KBM-7 (cell line): ENCODE data around the gene OPRL1.
"Not testable (repeated sequence)": the region's sequence is repeated elsewhere in the genome, so short reads cannot be mapped to it uniquely, and the experiment has no call there.

Experiments
- DNase-seq: peaks from one replicate; pipeline ENCODE4 v3.0.0-alpha.2; 2015
- in situ Hi-C: fragments of 300-500 bp; cut with MboI; formaldehyde crosslinking; loops from 2 replicates; pipeline ENCODE4 v1.14.3; 2020; ENCODE audit warnings: low sequenced_read_pairs, low pct_unique_long_range_greater_than_20kb, mixed read lengths

OPRL1 gene

DNA sequence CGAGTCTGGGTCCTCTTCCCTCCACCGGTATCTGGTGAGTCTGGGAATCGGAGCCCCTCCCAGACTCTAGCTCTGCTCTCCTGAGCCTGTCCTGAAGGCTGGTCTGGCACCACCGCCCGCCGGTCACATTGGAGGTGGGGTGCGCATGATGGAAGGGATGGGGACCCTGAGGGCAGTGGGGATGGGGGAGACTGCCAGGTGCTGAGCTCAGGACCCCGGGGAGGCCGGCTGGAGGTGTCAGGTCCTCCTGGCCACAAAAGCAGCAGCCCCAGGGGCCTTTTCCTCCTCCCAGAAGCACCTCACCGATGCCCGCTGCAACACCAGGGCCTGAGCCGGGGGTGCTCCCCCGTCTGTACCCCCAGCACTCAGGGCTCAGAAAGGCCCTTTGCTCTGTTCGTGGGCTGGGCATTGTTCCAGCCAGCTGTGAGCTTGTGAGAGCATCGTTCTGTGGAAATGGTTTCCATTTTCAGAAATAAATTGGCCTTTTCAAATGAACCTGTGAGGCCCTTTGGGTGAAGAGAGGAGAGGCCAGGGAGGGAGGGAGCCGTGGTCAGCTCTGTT is 30.0 kb downstream of the OPRL1 start:
- DNase-seq, result no peak

DNA sequence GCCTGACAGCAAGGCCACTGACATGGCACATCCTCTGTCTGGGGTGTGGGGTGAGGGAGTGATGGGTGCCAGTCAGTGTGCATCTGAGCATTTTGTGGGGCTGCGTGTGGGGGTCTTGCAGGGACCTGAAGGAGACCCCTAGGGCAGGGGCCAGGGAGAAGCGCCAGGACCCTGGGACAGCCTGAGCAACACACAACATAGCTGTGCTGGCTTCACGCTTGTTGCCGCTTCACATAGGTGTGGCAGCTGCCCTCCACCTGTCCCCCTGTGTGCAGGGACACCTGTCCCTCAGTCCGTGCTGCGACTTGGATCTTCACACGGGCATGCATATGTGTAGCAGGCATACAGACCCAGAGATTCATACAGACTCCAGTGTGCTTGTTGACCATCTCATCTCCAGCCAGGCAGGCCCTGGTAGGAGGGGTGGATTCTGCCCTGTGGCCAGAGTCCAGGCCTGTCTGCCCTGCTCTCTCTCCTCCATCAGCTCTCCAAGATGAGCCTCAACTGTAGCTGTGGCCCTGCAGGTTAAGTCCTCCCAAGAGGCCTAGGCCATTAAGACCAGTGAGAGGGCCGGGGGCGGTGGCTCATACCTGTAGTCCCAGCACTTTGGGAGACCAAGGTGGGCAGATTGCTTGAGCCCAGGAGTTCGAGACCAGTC is 30.7 kb downstream of the OPRL1 start:
- in situ Hi-C loops, result no loop called here
- no peak for DNase-seq

More for the DNA sequence above, 30.0 kb downstream of the OPRL1 start:
- in situ Hi-C loops, result no loop called here

DNA sequence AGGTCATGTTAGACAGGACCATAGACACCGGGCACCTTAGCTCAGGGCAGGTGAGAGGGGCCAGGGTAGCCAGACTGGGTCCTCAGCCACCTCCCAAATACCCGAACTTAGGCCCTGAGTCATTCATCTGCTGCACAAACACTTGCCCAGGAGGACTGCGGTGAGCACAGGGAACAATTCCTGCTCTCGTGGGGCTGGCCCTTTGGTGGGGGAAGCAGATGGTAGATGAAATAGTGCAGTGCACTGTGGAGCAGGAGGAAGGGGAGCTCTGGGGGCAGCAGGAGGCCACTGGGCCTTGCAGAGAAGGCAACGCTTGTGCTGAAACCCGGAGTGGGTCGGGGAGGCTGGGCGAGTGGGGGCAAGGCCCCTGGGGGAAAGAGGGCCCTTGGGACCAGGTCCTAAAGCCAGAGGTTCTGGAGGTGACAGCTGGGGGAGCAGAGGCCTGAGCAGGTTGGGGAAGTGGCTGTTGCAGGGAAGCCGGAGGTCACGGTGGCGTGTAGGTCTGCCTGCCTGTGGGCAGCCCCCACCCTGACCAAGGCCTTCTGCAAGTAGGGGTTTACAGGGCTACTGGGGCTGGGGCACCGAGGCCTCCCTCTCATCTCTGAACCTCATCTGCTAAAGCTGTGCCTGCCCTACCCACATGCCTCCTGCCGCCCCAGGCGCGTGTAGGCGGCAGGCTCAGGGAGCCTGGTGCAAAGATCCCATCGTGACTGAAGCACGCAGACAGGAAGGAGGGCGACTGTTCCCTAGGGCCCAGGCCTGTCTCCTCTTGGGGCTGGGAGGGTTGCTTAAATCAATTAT is 32.2 kb downstream of the OPRL1 start:
- DNase-seq, result peak; percentile 37
- in situ Hi-C loops, result no loop called here

DNA sequence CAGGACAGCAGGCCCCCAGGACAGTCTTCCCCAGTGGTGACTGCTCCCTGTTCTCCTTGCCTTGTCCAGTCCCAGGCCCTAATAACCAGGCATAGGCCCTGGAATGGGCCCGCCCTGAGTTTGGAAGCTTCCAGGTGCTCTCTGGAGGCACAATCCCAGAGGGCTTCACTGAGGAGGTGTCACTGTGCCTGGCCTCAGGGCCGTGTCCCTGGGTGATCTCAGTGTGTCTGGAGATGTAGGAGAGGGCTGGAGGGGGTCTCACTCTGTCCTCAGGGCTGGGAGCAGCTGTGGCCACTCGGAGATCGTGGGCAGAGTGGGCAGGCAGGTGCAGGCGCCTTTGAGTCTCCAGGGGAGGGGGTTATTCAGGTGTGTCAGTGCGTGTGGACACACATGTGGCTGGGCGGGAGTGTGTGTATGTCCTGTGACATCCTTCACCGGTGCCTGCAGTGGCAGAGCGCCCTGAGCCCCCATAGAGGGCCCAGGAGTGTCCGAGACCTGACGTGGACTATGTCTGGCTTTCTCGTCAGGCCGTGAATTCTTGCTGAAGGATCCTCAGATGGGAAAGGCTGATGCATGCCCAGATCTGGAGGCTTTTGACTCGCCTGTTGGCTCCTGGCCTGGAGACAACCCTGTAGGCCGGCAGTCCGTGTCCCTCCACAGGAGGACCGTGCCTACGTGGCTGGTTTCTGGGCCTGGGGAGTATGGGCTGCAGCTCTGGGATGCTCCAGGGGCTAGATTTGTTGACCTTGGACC is 33.0 kb downstream of the OPRL1 start:
- DNase-seq, result no peak
- in situ Hi-C loops, result no loop called here

DNA sequence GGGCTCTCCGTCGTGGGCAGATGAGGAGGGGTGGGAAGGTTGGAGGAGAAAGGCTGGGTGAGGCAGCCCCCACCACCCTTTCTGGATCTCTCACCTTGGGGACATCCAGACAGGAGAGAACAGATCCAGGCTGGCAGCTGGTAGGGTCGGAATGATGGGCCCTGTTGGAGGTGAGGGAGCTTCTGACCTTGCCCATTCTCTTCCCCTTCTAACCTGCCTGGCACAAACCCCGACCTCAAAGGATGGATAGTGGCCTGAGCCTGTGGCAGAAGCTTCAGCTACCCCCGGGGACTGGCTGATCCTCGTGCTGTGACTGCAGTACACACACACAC is 33.5 kb downstream of the OPRL1 start:
- DNase-seq, result no peak
- in situ Hi-C loops, result no loop called here

DNA sequence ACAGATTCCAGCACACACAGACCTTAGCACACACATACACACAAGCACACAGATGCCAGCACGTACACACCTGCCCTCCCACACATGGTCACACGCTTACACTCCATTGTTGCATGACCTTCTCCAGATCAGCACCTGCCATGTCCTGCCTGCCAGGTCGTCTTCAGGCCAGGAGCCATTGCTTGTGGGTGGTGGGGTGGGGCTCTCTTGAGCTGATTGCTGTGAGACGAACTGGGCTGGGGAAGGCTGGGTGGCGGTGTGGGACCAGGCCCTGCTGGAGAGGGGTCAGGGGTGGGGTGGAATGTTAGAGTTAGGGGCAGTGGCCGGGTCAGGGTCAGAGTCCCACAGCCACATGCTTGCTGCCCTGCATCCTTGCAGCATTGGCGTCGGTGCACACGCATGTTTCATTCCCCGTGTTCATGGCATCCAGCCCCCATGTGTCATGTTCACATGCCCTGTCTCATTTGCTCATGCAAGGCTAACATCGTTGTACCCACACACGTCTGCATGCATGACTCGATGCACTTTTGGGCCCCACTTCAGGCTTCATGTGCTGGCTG is 34.0 kb downstream of the OPRL1 start:
- DNase-seq, result no peak
- in situ Hi-C loops, result no loop called here

DNA sequence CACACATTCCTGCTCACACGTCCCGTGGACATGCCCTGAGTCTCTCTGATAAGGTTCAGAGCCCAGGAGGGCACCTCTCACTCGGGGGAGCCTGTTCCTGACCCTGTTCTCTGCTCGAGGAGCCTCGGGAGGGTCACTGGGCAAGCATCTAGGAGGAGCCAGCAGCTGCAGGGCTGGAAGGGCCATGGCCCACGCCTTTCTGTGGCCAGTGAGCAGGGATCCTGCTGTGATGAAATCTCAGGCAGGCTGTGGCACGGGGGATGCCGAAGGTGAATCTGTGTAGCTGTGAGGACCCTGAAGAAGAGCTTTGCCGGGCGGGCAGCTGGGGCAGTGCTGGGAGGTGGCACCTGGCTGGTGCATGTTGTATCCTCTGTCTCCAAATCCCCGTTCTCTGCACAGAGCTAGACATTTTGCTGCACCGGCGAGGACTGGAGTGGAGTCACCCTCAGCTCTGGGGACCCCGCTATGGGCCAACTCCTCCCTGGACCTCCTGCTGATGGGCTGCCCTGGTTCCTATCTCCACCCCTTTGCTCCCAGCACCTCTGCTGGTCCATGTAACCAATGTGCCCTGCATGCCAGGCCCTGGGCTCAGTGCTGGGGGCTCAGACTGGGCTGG is 34.6 kb downstream of the OPRL1 start:
- DNase-seq, result no peak
- in situ Hi-C loops, result no loop called here

DNA sequence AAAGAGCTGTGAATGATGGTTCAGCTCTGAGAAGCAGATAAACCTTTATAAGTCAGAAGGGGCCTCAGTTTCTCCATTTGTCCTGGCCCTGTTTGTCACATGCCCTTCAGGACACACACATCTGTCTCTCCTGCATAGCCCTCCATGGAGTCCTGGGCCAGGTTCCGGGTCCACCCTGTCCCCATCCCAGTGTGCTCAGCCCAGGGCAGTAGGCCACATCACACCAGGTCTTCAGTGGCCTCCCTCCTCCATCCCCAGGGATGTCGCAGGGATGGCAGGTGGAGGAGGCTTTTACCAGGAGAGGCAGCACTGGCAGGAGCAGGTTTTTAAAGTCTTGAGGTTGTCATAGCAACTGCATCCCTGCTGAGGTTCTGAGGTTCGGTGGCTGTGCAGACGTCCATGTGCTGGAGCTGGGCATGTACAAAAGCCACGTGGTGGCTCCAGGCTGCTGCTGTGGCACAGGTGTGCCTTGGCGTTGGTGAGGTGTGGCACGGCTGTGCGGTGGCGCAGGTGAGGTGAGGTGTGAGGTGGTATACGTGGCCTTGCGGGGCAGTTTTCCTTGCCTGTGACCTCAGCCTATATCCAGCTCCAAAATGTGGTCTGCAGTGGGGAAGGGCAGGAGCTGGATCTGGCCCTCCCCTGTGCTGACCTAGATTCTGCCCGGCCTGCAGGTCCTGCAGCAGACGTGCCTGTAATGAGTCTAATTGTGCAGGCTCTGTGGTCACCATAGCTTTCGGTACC is 35.5 kb downstream of the OPRL1 start:
- in situ Hi-C loops, result no loop called here
- DNase-seq, result no peak

DNA sequence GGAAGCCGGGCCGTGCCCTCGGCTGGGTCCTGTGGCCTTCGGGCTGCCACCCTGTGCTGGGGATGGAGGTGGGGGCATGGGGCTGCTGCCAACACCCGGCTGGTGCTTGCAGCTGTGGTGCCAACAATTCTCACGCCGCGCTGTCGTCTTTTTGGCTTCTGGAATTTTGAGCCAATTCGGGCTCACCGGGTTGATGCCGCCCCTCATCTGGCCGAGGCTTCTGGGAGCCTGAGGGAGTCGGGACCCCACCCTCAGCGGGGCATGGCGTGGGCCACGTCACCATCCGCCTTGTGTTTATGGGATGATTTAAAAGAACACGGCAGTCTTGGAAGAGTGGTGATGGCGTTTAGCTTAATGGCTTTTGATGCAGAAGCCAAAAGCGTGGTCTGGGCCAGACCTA is 36.1 kb downstream of the OPRL1 start:
- in situ Hi-C loops, result no loop called here
- no peak for DNase-seq

DNA sequence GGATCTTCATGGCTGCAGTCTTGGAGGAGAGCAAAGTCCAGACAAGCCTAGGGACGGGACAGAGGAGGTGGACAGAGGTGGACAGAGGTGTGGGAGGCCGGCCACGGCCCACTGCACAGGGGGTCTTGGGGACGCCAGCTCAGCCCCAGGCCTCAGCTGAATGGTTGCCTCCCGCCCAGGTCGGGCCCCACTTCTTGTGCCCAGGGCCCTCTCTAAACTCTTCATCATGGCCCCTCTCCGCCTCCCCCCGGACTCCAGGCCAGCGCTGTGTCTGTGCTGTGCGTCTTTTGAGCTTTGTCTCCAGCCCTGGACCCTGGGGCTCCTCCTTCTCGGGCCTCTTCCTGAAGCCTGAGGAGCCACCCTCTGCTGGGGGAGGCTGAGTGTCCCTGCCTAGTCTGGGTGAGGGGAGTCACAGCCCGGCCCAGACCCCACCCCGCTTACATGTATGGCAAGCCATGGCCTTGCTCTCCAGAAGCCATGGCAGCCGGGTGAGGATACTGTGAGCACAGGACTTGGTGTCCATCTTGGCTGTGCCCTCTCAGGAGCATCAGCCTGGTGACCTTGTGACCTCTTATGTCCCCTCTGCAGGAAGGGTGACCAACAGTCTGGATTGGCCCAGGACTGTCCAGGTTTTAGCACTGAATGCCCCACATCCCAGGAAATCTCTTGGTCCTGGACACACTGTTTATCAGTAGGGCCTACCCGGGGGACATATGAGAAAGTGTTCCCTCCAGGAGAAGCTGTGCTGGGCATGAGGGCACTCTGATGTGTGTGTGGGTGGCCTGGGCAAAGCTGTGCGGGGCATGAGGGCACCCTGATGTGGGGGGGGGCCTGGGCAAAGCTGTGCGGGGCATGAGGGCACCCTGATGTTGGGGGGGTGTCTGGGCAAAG is 36.9 kb downstream of the OPRL1 start:
- DNase-seq, result no peak
- in situ Hi-C loops, result no loop called here

DNA sequence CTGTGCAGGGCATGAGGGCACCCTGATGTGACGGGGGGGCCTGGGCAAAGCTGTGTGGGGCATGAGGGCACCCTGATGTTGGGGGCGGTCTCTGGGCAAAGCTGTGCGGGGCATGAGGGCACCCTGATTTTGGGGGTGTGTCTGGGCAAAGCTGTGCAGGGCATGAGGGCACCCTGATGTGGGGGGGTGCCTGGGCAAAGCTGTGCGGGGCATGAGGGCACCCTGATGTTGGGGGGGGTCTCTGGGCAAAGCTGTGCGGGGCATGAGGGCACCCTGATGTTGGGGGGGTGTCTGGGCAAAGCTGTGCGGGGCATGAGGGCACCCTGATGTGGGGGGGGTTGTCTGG is 37.5 kb downstream of the OPRL1 start:
- in situ Hi-C loops, DNase-seq: not testable (repeated sequence)

DNA sequence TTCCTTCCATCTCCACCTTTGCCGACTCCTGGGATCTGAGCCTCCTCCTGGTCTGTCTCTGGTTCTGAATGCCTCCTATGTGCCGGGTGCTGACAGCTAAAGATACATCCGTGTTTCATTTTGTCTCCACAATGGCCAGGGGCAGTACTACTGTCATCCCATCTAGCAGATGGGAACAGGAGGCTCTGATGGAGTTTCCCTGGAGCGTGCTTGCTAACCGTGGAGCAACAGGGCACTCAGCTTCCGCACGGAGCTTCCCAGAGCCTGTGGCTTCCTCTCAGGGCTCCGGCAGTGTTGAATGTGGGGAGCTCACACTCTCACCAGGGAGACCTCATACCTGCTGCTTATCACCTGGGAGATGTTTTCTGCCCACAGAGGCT is 39.4 kb downstream of the OPRL1 start:
- in situ Hi-C loops, result no loop called here
- no peak for DNase-seq

DNA sequence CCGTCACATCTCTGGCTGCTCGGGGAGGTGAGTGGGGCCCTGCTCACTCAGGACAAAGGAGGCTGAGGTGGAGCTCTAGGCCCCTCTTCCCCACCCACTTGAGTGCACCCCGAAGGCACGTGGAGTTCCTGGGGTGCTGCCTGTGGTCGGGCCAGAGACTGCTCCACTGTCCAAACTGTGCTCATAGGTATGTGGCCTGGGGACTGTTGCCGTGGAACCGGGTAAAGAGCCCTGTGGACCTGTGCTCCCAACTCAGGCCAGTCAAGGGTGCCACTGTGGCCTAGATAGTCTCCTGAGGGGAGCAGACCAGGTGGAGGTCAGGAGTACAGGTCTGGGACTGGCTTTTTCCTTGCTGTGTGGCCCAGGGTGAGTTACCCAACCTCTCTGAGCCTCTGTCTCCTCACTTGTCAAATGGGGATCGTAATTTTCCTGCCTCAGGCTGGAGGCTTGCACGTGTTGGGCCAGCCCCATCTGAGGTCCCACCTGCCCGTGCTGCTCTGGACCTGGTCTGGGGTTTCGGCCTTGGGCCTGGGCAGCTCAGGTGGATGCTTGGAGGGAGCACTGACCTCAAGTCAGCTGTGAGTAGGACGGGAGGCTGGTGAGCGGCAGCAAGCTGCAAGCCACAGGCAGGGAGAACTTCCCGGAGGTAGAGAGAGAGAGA is 39.9 kb downstream of the OPRL1 start:
- DNase-seq, result no peak
- in situ Hi-C loops, result no loop called here

DNA sequence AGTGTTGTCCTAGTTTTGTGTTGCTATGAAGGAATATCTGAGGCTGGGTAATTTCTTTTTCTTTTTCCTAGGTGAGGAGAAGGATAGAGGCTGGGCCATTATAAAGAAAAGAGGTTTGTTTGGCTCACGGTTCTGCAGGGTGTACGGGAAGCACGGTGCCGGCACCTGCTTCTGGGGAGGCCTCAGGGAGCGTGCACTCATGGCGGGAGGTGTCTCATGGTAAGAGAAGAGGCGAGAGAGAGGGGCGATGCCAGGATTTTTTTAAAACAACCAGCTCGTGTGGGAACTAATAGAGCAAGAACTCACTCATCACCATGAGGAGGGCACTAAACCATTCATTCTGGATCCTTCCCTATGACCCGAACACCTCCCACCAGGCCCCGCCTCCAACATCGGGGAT is 41.7 kb downstream of the OPRL1 start:
- DNase-seq, result no peak
- in situ Hi-C loops, result no loop called here

DNA sequence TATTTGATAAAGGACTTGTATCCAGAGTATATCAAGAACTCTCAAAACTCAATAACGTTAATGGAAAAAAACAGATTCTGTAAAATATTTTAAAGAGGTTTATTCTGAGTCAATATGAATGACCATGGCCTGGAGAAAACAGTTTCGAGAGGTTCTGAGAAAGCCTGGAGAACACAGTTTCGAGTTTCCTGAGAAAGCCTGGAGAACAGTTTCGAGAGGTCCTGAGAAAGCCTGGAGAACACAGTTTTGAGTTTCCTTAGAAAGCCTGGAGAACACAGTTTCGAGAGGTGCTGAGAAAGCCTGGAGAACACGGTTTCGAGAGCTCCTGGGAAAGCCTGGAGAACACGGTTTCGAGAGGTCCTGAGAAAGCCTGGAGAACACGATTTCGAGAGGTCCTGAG is 43.0 kb downstream of the OPRL1 start:
- in situ Hi-C loops, result not testable (repeated sequence)

DNA sequence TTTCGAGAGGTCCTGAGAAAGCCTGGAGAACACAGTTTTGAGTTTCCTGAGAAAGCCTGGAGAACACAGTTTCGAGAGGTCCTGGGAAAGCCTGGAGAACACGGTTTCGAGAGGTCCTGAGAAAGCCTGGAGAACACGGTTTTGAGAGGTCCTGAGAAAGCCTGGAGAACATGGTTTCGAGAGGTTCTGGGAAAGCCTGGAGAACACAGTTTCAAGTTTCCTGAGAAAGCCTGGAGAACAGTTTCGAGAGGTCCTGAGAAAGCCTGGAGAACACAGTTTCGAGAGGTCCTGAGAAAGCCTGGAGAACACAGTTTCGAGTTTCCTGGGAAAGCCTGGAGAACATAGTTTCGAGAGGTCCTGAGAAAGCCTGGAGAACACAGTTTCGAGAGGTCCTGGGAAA is 43.6 kb downstream of the OPRL1 start:
- in situ Hi-C loops, DNase-seq: not testable (repeated sequence)

More for the DNA sequence above, 43.0 kb downstream of the OPRL1 start:
- not testable (repeated sequence) for DNase-seq

DNA sequence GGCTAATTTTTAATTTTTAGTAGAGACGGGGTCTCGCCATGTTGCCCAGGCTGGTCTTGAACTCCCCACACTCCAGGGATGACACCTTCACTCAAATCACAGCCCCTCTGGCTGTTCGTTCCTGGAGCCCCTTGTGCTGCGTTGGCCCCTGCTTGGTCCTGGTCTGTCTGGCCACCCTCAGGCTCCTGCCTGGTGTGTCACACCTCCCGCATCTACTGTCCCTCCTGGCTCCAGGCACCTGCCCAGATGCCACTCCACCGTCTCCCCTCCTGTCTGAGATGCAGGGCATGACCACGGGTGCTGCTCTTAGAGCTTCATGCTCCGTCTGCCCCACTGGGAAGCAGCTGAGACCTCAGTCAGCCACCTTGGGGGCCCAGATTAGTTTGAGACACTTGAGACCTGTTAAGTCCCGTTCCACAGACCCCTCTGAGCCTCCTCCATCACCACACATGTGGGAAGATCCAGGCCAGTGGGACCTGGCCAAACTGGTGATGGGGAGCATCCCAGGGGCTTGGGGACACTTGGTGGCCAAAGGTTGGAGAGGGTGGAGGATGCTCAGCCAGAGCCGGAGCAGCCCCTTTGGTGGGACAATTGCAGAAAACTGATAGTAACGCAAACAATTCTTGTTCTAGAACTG is 49.4 kb downstream of the OPRL1 start:
- DNase-seq, result no peak
- in situ Hi-C loops, result no loop called here
